ENCODE results near the gene SLC35G6. TPM values are rescaled to one million over a fixed set of nuclear protein-coding genes. Genes with fewer than 3 reads are reported as not detected.
"Not testable (repeated sequence)": the region's sequence is repeated elsewhere in the genome, so short reads cannot be mapped to it uniquely, and the experiment has no call there.

SLC35G6 gene
- polyA plus RNA-seq, 1 donor: 0.15 TPM

- DNase-seq (ENCODE audit: low read depth): no peak
Measured at GRCh38 chr17:7460850-7461660, 20.2 kb upstream of the SLC35G6 start.

GRCh38 chr17:7462474-7463371 lies 18.5 kb upstream of the SLC35G6 start:
- DNase-seq (ENCODE audit: low read depth): no peak

DNA sequence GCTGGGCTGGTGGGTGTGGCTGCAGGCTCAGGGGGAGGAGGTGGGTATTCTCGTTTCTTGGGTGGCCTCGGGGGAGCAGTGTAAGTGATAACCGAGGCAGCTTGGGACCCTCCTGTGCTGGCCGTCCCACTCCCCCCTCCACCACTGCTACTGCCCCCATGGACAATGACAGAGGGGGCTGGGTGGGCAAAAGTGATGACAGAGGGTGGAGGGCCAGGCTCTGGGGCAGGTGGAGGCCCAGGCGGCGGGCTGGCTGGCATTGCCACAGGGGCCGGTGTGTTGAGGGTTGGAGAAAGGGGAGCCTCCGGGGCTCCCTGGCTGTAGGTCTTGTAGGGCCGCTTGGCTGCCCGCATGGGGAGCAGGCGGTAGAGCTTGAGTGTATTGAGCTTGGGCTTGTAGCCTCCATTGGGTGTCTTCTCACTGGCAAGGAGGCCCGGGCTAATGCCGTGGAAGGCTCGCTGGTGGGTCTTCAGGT lies 17.8 kb upstream of the SLC35G6 start:
- DNase-seq (ENCODE audit: low read depth): no peak

GRCh38 chr17:7464081-7464480 lies 17.2 kb upstream of the SLC35G6 start:
- DNase-seq (ENCODE audit: low read depth): no peak

DNA sequence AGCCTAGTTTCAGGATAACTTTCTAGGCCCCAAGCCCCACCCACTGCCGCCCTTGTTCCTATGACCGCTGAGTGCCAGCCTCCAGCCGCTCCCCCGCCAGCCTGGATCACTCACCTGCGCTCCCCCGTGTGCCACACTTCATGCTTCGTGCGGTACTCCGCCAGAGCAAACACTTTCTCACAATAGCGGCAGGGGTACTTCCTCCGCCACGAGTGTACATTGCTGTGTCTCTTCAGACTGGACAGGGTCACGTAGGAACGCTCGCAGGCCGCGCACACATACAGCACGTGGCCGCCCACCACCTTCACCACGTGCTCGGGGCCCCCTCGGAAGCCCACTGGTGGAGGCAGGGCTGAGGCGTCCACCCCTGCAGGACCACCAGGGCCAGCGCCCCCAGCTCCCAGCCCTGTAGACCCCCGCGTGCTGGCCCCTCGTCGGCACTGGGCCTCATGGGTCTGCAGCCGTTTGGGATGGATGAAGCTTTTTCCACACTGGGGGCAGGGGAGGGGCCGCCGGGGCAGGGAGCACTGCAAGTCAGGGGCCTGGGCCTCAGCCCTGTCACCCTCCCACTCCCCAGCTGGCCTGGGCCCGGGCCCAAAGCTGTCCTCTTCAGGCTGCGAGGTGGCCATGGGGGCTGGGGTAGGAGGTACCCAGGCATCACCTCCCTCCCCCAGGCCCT lies 15.5 kb upstream of the SLC35G6 start:
- no peak for DNase-seq (ENCODE audit: low read depth)

- DNase-seq (ENCODE audit: low read depth): no peak
Measured at GRCh38 chr17:7466318-7466638, 15.0 kb upstream of the SLC35G6 start.

- DNase-seq (ENCODE audit: low read depth): no peak
Measured at GRCh38 chr17:7466639-7467341, 14.5 kb upstream of the SLC35G6 start.

DNA sequence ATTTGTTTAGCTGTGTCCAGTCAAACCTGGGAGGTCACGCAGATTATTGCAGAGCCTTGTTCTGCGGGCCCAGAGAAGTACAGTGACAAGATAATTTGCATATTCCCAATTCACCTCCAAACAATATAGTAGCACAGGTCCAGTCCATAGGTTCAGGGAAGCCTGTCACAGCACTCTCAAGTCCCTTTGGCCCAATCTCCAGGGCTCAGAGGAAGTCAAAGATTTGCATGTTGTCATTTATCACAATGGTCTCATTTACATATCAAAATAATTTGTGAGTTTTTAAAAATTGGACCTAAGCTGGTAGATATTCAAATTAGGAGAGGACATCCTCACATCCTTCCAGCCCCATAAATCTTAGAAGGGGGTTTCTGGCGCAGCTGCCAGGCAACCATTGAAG lies 13.7 kb upstream of the SLC35G6 start:
- no peak for DNase-seq (ENCODE audit: low read depth)

DNA sequence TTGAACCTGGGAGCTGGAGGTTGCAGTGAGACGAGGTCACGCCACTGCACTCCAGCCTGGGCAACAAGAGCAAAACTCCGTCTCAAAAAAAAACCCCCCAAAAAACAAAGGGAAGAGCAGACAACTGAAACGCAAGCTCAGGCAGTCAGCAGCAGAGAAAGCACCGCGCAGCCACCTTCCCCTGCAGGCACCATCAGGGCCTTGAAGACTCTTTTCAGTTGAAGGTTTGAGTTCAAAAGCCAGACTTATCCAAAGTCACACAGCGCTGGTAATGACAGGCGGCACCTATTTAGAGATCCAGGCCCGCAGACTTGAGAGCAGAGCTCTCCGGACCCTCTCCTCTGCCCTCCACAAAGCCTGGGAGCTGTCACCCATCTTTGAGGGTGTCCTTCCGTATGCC lies 13.0 kb upstream of the SLC35G6 start:
- DNase-seq (ENCODE audit: low read depth): no peak

- DNase-seq (ENCODE audit: low read depth): no peak
Measured at GRCh38 chr17:7468804-7469389, 12.3 kb upstream of the SLC35G6 start.

GRCh38 chr17:7469843-7470242 lies 11.4 kb upstream of the SLC35G6 start:
- DNase-seq (ENCODE audit: low read depth): not testable (repeated sequence)

GRCh38 chr17:7470457-7470973 lies 10.7 kb upstream of the SLC35G6 start:
- DNase-seq (ENCODE audit: low read depth): not testable (repeated sequence)

DNA sequence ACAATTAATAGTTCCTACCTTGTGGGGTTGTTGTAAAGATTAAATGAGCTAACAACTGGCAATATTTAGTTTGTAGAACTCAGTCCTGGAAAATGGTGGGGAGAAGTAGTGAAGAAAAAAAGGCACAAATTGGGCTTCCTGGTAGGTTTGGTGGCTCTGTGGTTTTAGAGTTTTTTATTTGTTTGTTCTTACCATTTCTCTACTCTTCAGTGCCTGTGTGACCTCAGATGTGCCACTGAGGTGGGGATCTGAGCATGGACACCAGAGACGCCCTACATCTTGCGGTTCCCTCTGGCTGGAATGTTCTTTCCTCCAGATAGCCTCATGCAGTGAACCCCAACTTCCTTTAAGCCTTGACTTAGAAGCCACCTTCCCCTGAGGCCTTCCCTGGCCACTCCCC lies 9.5 kb upstream of the SLC35G6 start:
- DNase-seq (ENCODE audit: low read depth): no peak

DNA sequence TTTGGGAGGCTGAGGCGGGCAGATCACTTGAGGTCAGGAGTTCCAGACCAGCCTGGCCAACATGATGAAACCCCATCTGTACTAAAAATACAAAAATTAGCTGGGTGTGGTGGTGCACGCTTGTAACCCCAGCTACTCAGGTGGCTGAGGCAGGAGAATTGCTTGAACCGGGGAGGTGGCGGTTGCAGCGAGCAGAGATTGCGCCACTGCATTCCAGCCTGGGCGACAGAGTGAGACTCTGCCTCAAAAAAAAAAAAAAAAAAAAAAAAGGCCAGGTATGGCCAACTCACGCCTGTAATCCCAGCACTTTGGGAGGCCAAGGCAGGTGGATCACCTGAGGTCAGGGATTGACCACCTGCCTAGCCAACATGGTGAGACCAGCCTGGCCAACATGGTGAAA lies 6.5 kb upstream of the SLC35G6 start:
- not testable (repeated sequence) for DNase-seq (ENCODE audit: low read depth)

DNA sequence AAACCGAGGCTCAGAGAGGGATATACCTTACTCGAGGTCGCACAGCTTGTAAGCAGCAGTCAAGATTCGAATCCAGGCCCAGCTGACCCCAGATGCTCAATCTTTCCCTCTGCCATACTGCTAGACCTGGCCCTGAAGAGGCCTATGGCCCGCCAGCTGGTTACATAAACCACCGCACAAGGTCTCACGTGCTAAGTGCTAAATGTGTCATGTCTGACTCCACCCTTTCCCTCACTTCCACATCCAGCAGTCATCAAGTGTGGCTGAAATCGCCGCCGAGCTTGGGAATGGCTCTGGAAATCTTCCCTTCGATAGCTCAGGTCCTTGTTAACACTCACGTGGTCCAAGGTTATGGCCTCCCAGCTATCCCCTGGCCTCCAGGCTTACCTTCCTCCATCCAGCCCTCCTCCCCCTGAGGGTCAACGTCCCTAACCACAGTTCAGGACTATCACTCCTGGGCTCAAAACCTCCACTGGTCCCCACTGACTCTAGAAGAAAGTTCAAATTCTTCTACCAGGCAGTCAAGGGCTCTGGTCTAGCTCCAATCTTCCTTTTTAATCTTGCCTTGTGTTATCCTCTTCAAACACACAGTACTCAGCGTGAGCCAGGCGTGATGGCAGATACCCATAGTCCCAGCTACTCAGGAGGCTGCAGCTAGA lies 5.4 kb upstream of the SLC35G6 start:
- no peak for DNase-seq (ENCODE audit: low read depth)

- no peak for DNase-seq (ENCODE audit: low read depth)
Measured at GRCh38 chr17:7476494-7476893, 4.8 kb upstream of the SLC35G6 start.

- no peak for DNase-seq (ENCODE audit: low read depth)
Measured at GRCh38 chr17:7476951-7477350, 4.3 kb upstream of the SLC35G6 start.

- no peak for DNase-seq (ENCODE audit: low read depth)
Measured at GRCh38 chr17:7477392-7478275, 3.6 kb upstream of the SLC35G6 start.

All from forelimb muscle (tissue), 1 donor.